Stimulated activated CD8-positive, alpha-beta memory T cell treated with anti-CD3 and anti-CD28 coated beads, Interleukin-12 subunit alpha, Interleukin-12 subunit beta, amount 100 ng/mL, for 4 hours (primary cell): ENCODE measurements around the gene ANKRD65.
"Not testable (repeated sequence)": the region's sequence is repeated elsewhere in the genome, so short reads cannot be mapped to it uniquely, and the experiment has no call there.

ENCODE experiments used
- DNase-seq: peaks from one replicate; pipeline ENCODE4 v3.0.0-alpha.2; 2020; ENCODE audit warnings: low read depth

Gene ANKRD65

GRCh38 chr1:1393428-1393827 lies 27.6 kb downstream of the ANKRD65 start:
- DNase-seq, result no peak

DNA sequence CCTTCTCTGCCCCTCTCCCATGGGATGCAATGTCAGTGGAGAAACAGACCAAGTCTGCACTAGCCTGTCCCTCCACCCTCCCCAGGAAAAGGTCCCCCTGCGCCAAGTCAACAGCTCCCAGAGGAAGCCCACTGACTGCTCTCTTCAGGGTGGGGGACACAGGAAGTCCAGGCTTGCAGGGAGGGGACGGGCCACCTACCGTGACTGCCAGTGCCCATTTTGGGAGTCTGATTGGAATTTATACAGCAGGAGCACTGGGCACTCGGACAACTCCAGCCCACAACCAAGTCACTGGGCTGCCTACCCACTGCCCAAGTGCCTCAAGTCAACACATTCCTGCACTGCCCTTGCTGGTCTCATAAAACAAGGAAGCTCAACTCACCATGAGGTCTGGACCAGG lies 28.1 kb downstream of the ANKRD65 start:
- no peak for DNase-seq

DNA sequence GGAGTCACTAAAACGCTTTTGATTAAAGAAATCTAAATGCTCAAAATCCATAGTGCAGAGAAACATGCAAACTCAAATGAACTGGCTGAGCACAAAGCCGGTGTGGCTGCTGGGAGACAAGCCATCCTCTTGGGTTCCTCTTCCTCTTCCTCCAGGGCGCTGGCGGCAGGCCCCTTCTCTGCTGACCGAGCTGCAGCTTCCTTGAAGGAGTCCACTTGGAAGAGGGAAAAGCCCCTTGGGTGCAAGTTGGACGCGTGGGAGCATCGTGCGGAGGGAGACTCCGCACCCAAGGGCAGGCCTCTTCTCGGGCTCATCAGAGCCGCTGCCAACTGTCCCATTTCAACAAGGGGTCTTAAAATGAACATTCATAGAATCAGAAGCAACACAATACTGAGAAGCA lies 29.9 kb downstream of the ANKRD65 start:
- DNase-seq, result no peak

- DNase-seq, result no peak
Observed at GRCh38 chr1:1390675-1391074, 30.4 kb downstream of the ANKRD65 start.

GRCh38 chr1:1388078-1388472 lies 33.0 kb downstream of the ANKRD65 start:
- no peak for DNase-seq

DNA sequence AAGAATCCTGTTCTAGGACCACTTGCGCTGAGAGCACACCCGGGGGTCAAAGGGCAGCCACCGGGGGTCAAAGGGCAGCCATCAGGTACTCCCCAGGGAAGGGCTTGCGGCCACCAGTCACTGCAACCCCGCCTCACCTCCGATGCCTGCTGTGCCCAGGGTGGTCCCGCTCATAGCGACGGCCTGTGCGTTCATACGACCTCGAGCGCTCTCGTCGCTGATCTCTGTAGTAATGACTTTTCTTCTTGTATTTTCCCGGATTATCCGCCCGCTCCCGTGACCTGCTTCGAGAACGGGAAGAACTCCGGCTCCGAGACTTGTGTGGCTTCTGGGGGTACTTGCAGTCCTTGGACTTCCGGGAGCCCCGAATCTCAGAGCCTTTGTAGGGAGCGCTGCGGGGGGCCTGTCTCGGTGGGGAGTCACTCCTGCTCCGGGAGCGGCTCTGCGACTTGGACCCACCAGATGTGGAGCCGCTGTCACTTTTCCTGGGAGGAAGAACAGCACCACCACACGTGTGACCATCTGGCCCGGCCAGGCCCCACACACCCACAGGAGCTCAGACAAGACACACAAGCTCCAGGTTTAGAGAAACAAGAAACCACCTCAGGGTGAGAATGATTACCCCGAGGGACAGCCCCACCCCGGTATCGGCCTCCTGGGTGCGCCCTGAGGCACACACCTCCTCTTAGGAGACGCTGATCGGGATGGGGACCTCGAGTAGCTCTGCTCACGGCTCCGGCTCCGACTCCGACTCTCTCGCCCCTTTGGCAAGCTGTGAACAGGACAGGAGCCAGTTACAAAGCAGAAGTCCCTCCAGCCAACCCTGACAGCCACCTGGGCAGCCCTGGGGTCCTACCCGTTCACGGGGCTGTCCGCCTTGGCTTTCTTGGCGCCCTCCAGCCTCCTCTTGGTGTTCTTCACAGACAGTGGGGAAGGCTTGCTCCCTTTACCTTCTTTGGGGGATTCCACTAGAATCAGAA lies 33.7 kb downstream of the ANKRD65 start:
- no peak for DNase-seq

GRCh38 chr1:1385931-1386330 lies 35.1 kb downstream of the ANKRD65 start:
- DNase-seq, result no peak

GRCh38 chr1:1385339-1385738 lies 35.7 kb downstream of the ANKRD65 start:
- not testable (repeated sequence) for DNase-seq

DNA sequence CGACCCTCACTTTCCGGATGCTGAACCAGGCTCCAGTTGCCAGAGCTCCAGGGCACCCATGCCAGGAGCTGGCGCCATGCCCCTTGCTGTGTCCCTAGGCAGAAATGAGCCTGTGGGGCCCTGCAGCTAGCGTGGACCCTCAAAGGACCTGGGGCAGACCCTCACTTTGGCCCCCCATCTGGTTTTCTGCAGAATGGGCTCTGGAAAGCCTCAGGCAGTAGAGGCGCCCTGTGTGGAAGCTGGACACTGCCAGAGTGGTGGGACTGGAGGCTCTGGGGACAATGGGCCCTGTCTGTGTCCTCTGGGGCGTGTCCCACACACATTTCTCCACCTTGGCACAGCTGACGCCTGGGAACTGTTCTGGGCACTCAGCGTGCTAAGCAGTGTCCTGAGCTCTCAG lies 39.8 kb downstream of the ANKRD65 start:
- no peak for DNase-seq

GRCh38 chr1:1380860-1381259 lies 40.2 kb downstream of the ANKRD65 start:
- no peak for DNase-seq

DNA sequence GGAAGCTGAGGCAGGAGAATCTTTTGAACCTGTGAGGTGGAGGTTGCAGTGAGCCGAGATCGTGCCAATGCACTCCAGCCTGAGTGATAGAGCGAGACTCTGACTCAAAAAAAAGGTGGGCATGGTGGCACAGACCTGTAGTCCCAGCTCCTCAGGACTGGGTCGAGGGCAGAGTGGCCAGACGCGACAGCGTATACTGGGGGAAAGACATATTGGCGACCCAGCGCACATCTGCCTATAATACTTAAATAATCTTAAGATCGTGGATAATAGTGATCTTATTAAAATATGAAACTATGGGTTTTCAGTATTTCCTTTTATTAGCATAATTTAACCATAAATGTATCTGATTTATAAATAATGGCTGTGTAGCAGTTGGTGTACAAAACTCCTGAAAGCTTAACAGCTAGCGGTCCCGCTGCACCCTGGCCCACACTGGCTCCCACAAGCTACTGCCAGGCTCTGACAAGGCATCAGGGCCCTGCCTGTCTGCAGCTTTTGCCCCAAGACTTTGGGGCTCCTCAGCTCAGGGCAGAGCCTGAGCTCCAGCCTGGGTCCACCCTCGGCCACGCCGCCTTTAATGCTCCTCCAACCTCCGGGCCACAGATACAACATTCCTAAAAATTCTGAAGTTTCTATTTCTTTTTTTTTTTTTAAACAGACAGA lies 43.4 kb downstream of the ANKRD65 start:
- DNase-seq, result no peak

DNA sequence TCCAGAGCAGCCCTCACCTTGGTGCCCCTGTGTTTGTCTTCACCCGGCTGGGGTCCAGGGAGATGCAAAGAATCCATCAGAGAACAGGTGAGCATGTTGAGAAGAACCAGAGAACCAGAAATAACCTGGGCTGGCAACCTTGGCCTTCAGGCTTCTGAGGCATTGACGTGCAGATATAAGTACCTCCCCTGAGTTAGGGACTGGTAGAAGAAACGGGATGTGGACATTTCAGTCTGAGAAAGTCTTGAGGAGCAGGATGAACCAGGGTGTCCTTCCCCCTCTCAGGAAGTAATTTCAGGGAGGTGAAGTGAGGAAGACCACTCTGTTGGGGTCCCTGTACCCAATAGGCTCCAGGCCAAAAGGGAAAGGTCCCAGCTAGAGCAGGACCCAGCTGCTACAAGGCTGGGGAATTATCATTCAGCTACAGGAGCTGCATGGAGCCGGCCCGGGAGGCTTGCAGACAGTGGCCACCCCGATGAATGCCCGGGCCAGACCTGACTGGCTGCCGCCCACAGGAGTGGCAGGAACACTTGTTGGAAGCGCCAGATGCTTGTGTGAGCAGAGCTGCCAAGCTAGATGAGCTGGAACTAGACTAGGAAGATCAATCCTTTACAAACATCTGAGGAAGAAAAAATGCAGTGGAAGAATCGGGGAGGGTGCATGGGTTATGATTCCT lies 44.4 kb downstream of the ANKRD65 start:
- no peak for DNase-seq

GRCh38 chr1:1374929-1375662 lies 46.0 kb downstream of the ANKRD65 start, which contains the start of gene AURKAIP1:
Gene AURKAIP1 (minus strand): TSS chr1:1375207. CDS start chr1:1374756, 451 bp downstream.
- peak; percentile 89 for DNase-seq

- DNase-seq, result no peak
Observed at GRCh38 chr1:1374589-1374928, 46.5 kb downstream of the ANKRD65 start.

DNA sequence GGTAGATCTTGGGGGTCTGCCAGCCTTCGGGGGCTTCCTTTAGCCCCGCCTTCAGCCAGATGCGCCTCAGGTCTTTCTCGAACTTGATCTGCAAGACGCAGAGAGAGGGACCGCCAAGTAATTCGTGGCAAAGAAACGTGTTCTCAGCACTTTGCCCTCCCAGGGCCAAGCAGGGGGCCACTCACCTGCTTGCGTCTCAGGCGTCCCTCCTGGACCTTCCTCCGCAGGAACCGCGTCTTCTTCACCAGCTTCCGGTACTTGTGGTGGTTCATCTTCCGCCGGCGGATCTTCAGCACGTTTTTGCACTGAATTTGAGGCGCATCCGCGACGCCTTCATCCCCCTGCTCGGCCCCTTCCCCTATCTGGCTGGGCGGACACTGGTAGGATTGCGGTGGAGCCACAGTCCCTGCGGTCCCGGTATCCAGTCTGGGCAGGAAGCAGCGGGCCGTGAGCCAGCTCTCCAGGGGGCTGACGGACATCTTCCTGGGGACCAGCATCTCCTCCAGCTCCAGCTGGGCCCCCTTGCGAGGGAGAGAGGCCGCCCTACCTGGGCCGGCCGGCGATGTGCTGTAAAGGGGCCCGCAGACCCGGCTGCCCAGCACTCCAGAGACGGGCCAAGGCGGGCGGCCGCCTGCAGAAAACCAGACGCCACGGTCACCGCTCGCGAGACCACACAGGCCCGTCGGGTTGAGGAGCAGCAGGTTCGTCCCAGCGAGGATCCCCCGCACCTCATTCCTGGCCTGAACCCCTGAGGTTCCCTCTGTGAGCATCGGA lies 47.1 kb downstream of the ANKRD65 start:
- no peak for DNase-seq

DNA sequence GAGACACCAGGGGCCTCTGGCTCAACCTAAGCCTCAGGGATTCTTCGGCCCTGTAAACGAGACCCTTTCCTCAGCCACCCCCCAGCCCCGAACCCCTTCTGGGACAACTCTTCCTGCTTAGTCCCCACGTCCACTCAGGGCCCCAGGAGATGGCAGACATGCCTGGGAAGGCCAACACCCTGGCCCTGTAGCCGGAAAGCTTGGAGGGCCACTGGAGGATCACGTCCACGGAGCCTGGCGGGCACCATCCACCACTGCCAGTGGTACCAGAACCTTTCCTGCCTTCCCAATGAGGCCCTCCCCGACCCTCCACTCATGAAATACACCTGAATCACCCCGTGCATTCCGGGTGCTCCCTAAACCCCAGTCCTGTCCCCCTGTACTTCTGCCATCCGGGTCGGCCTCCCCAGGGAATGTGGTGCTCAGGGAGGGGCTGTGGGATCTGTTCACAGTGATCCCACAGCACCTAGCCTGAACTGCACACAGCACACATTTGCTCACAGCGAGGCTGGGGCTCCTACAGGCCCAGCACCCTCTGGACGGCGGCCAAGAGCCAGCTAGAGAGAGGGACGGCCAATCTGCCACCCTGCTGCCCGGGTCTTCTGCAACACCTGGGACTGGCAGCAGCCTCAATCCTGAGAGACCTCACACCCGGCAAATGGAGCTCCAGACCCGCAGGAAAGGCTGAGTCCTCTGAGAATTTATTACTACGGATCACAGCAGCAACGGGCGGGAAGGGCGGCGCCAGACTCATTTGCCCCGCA lies 47.8 kb downstream of the ANKRD65 start:
- no peak for DNase-seq

- peak; percentile 54 for DNase-seq
Observed at GRCh38 chr1:1371746-1372711, 49.0 kb downstream of the ANKRD65 start.

GRCh38 chr1:1371364-1371745 lies 49.7 kb downstream of the ANKRD65 start:
- no peak for DNase-seq

GRCh38 chr1:1370771-1371300 lies 50.2 kb downstream of the ANKRD65 start:
- no peak for DNase-seq
